KMS-11 (cell line): Measurements from ENCODE around the gene PAPSS2.

ENCODE experiments used
- H2AFZ ChIP-seq: fragments of 200-600 bp; sonication (generic); 2 replicates; pipeline ENCODE4 v1.6.1; 2016; ENCODE audit warnings: antibody characterized with exemption, mixed run types, low read depth
- H3K27ac ChIP-seq: fragments of 200-600 bp; sonication (generic); 2 replicates; pipeline ENCODE4 v1.6.1; 2016; ENCODE audit warnings: mild to moderate bottlenecking, mixed run types
- H3K27me3 ChIP-seq: fragments of 200-600 bp; sonication (generic); 2 replicates; pipeline ENCODE4 v1.6.1; 2017; ENCODE audit warnings: mild to moderate bottlenecking, low read depth, mixed run types, moderate library complexity; ENCODE audit not compliant: insufficient read depth
- H3K36me3 ChIP-seq: fragments of 200-600 bp; sonication (generic); 2 replicates; pipeline ENCODE4 v1.6.1; 2017; ENCODE audit warnings: mild to moderate bottlenecking, mixed run types; ENCODE audit not compliant: insufficient read depth
- H3K4me1 ChIP-seq: fragments of 200-600 bp; sonication (generic); 2 replicates; pipeline ENCODE4 v1.6.1; 2016; ENCODE audit warnings: mild to moderate bottlenecking, low read depth, mixed run types; ENCODE audit not compliant: poor library complexity, severe bottlenecking
- H3K4me2 ChIP-seq: fragments of 200-600 bp; sonication (generic); 2 replicates; pipeline ENCODE4 v1.7.0; 2016; ENCODE audit warnings: mild to moderate bottlenecking, mixed run types
- H3K4me3 ChIP-seq: fragments of 200-600 bp; sonication (generic); IDR thresholded peaks from 2 replicates; pipeline ENCODE4 v1.6.1; 2017; ENCODE audit warnings: low read depth, low read length, mixed read lengths; ENCODE audit not compliant: insufficient read depth
- H3K79me2 ChIP-seq: fragments of 200-600 bp; sonication (generic); 2 replicates; pipeline ENCODE4 v1.6.1; 2016; ENCODE audit warnings: low read depth, mixed run types; ENCODE audit not compliant: insufficient read depth
- H3K9ac ChIP-seq: fragments of 200-600 bp; sonication (generic); 2 replicates; pipeline ENCODE4 v1.6.1; 2016; ENCODE audit warnings: mild to moderate bottlenecking, mixed run types
- H4K20me1 ChIP-seq: fragments of 200-600 bp; sonication (generic); 2 replicates; pipeline ENCODE4 v1.6.1; 2016; ENCODE audit warnings: mild to moderate bottlenecking, mixed run types; ENCODE audit not compliant: insufficient read depth
- TF ChIP-seq, protein P1 (sequence below): fragments of 200-600 bp; sonication (generic); conservative IDR thresholded peaks from 2 replicates; pipeline ENCODE4 v1.6.1; 2017; ENCODE audit warnings: low read depth, mild to moderate bottlenecking, antibody characterized with exemption, low read length, moderate library complexity, mixed read lengths

The PAPSS2 gene

DNA sequence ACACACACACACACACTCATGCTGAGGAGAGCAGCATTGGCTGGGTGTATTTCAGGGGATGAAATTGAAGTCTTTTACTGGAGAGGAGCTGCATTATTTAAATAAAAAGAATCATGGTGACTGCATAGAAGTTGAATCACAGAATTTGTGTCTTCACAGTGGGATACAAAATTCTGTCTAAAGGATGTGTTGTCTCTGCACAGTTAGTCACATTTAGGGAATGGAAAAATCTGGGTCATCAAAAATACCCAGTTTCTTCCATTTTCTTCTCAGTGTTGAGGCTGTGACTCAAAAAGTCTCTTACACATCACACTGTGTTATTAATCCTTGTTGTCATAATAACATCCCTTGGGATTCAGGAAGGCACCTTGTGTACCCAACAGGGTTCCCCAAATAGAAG, 10.9 kb downstream of the PAPSS2 start:
- Histone ChIP-seq H3K4me2 (no peak overlapping the region), H3K27ac (no peak overlapping the region), H3K4me3 (no peak overlapping the region), H3K27me3 (no peaks in the 10 kb centered on the region), H2AFZ (no peak overlapping the region), H3K79me2 (no peaks in the 10 kb centered on the region), H3K9ac (no peak overlapping the region), H3K4me1 (no peaks in the 10 kb centered on the region), H4K20me1 (no peaks in the 10 kb centered on the region), H3K36me3 (no peaks in the 10 kb centered on the region)
- TF ChIP-seq, protein P1, sequence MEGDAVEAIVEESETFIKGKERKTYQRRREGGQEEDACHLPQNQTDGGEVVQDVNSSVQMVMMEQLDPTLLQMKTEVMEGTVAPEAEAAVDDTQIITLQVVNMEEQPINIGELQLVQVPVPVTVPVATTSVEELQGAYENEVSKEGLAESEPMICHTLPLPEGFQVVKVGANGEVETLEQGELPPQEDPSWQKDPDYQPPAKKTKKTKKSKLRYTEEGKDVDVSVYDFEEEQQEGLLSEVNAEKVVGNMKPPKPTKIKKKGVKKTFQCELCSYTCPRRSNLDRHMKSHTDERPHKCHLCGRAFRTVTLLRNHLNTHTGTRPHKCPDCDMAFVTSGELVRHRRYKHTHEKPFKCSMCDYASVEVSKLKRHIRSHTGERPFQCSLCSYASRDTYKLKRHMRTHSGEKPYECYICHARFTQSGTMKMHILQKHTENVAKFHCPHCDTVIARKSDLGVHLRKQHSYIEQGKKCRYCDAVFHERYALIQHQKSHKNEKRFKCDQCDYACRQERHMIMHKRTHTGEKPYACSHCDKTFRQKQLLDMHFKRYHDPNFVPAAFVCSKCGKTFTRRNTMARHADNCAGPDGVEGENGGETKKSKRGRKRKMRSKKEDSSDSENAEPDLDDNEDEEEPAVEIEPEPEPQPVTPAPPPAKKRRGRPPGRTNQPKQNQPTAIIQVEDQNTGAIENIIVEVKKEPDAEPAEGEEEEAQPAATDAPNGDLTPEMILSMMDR, result no peak

DNA sequence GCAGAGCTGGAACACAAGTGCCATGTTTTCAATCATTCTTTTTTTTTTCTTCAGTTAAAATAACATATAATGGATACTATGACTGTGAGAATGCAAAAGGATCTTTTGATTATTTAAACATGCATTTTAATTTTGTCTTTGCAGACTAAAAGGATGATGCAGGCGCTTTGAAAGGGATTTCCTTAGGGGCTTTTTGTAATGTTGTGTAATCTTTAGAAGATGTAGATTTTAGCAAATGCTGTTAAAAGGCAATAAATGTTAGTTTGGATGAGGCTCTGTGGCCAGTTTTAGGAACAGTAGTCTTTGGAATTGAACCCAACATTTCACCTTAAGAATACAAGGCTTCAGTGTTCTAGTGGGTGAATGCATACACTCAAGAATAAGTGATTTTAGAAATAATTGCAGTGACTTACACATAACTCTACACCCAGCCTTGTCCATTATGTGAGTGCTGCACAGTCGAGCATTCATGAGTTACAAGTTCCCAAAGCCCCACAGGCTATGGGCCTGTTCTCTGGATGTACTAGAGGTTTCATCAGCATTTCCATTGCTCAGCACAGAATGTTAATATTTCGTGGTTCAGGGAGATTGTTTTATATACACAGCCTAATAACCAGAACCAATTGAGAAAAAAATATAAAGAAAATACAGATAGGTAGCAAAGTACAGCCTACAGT, 11.6 kb downstream of the PAPSS2 start:
- H3K4me2 ChIP-seq, result no peak overlapping the region
- H3K9ac ChIP-seq, result no peak overlapping the region
- TF ChIP-seq, protein P1, result no peak
- no peak overlapping the region for H2AFZ ChIP-seq
- no peaks in the 10 kb centered on the region for H3K27me3 ChIP-seq
- H4K20me1 ChIP-seq, result no peaks in the 10 kb centered on the region
- H3K4me1 ChIP-seq, result no peaks in the 10 kb centered on the region
- no peaks in the 10 kb centered on the region for H3K79me2 ChIP-seq
- H3K4me3 ChIP-seq, result no peak overlapping the region
- H3K27ac ChIP-seq, result no peak overlapping the region
- no peaks in the 10 kb centered on the region for H3K36me3 ChIP-seq

DNA sequence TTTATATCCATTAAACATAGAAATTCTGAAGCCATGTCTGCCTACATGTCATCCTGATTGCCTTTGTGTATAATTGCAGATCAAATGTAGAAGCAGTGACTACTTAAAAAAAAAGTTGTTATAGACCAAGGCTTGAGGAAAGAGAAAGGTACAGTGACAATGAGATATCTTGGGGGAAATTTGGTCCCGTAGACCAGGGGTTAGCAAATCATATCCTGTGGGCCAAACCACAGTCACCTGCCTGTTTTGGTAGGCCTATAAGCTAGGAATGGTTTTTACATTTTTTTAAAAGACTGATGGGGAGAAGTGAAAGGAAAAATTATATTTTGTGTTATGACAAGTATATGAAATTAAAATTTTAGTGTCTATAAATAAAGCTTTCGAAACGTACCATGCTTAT, 12.9 kb downstream of the PAPSS2 start:
- Histone ChIP-seq H3K27ac (no peak overlapping the region), H4K20me1 (no peaks in the 10 kb centered on the region), H3K4me2 (no peak overlapping the region), H2AFZ (no peak overlapping the region), H3K4me1 (no peaks in the 10 kb centered on the region), H3K27me3 (no peaks in the 10 kb centered on the region), H3K4me3 (no peak overlapping the region), H3K79me2 (no peaks in the 10 kb centered on the region), H3K36me3 (no peaks in the 10 kb centered on the region), H3K9ac (no peak overlapping the region)
- TF ChIP-seq, protein P1, result no peak

DNA sequence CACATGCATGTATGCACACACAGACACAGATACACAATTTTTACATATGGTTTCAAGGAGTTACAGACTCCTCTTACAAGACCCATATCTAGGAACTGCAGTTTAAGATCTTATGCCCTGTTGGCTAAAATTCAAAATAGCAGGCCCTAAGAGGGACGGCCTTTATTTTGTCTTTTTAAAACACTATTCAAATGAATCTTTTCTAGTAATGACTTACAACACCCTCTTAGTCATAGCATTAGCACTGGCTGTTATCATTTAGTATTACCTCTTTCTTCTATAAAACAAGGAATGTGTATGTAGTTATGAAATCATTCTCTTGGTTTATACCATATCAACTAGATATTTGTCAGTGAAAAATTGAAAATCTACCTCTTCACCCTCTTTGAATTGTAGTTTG, 15.3 kb downstream of the PAPSS2 start:
- no peaks in the 10 kb centered on the region for H3K36me3 ChIP-seq
- H3K27ac ChIP-seq, result no peak overlapping the region
- no peak overlapping the region for H3K4me3 ChIP-seq
- H3K79me2 ChIP-seq, result no peaks in the 10 kb centered on the region
- no peaks in the 10 kb centered on the region for H4K20me1 ChIP-seq
- H3K4me1 ChIP-seq, result no peaks in the 10 kb centered on the region
- no peaks in the 10 kb centered on the region for H3K27me3 ChIP-seq
- H2AFZ ChIP-seq, result no peak overlapping the region
- H3K4me2 ChIP-seq, result no peak overlapping the region
- H3K9ac ChIP-seq, result no peak overlapping the region
- TF ChIP-seq, protein P1, result no peak
